Natural killer cell treated with Interleukin-12 subunit alpha and Interleukin-12 subunit beta and Interleukin-15 and Interleukin-18, amount 100 ng/mL, for 72 hours (primary cell): ENCODE measurements around the gene TIMM50. TPM values are rescaled to one million over a fixed set of nuclear protein-coding genes. Genes with fewer than 3 reads are reported as not detected.

Experiments
- ATAC-seq, 2 donors: fragments of 150-1000 bp; cut with Tn5 transposase in 1 of 2; sonication (Bioruptor Pico), chemical (Tn5 transposase) in 1 of 2; 2 replicates each; pipeline ENCODE4 v1.10.0; 2021
- DNase-seq: peaks from one replicate; pipeline ENCODE4 v3.0.0; 2022; ENCODE audit warnings: low spot score
- H3K27ac Mint-ChIP-seq, 2 donors: 1 replicate in 1 of 2; 2 replicates in 1 of 2; pipeline ENCODE4 v1.8.0; 2022; ENCODE audit warnings: mixed read lengths in 2 of 2, mild to moderate bottlenecking in 1 of 2, moderate library complexity in 1 of 2
- H3K27me3 Mint-ChIP-seq, 2 donors: 1 replicate in 1 of 2; 2 replicates in 1 of 2; pipeline ENCODE4 v1.8.0; 2022; ENCODE audit warnings: mixed read lengths in 2 of 2
- H3K36me3 Mint-ChIP-seq: one replicate; pipeline ENCODE4 v1.8.0; 2022; ENCODE audit warnings: mixed read lengths
- H3K4me1 Mint-ChIP-seq, 2 donors: 1 replicate in 1 of 2; 2 replicates in 1 of 2; pipeline ENCODE4 v1.8.0; 2022; ENCODE audit warnings: low read depth in 2 of 2, mixed read lengths in 2 of 2, mild to moderate bottlenecking in 1 of 2
- H3K4me3 Mint-ChIP-seq: one replicate; pipeline ENCODE4 v1.8.0; 2022; ENCODE audit warnings: mixed read lengths
- H3K9me3 Mint-ChIP-seq: 2 replicates; pipeline ENCODE4 v1.8.0; 2022; ENCODE audit warnings: mixed read lengths
- total RNA-seq, 2 donors: library from RNA; stranded (reverse); gene quantifications; one replicate each; pipeline ENCODE4 v1.2.3, GENCODE V29; 2022

Gene TIMM50
- total RNA-seq, 2 donors from 2014 or later = 74.0 to 133 TPM

DNA sequence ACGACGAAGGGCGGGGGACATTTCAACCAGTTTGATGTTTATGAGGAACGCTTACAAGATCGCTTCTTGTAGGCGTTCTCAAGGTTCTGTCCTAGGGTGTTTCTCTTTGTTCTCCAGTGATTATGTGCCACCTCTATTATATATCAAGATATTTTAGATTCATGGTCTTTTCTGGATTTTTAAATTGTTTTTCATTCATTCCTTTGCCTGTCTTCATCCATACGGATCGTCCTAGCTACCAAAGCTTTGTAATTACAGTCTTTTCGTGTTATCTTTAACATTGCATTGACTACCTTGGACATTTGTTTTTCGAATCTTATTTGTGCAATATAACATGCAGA, 59.7 kb downstream of the TIMM50 start:
- DNase-seq (no peak), ATAC-seq (no peak)
- Mint-ChIP-seq H3K27ac (peak overlapping the region; percentile 88 to 91), H3K4me3 (peak overlapping the region; percentile 95), H3K9me3 (no peaks in the 10 kb centered on the region), H3K4me1 (peaks cover 22 to 38% of the 10 kb centered on the region in 2 donors), H3K27me3 (peaks cover 2 to 8% of the 10 kb centered on the region in 2 donors), H3K36me3 (no peaks in the 10 kb centered on the region)

Other genes with a start within 250 kb of the TIMM50 start
- not detected for gene IFNL3, start 235.8 kb upstream of the TIMM50 start, total RNA-seq
- gene IFNL4, start 232.0 kb upstream of the TIMM50 start, total RNA-seq = not detected
- gene IFNL2, start 212.4 kb upstream of the TIMM50 start, total RNA-seq = not detected
- gene IFNL1, start 184.4 kb upstream of the TIMM50 start, total RNA-seq = under 1 TPM in 1 of 2 donors, not detected in 1; 0.36 TPM
- gene LRFN1, start 160.0 kb upstream of the TIMM50 start, total RNA-seq = 1 to 10 TPM; 2.3 to 4.9 TPM
- 100 to 1,000 TPM; 185 to 242 TPM for gene GMFG, start 144.8 kb upstream of the TIMM50 start, total RNA-seq
- 10 to 100 TPM; 81.4 to 95.5 TPM for gene SAMD4B, start 138.4 kb upstream of the TIMM50 start, total RNA-seq
- gene PAF1, start 89.7 kb upstream of the TIMM50 start, total RNA-seq = 10 to 100 TPM; 38.1 to 39.2 TPM
- 10 to 100 TPM; 22.2 to 35.2 TPM for gene MED29, start 89.5 kb upstream of the TIMM50 start, total RNA-seq
- 10 to 100 TPM; 11.2 to 27.8 TPM for gene ZFP36, start 74.0 kb upstream of the TIMM50 start, total RNA-seq
- gene PLEKHG2, start 68.2 kb upstream of the TIMM50 start, total RNA-seq = 10 to 100 TPM; 30.8 to 68.1 TPM
- 1,000 to 10,000 TPM; 1,544 to 1,854 TPM for gene RPS16, start 44.9 kb upstream of the TIMM50 start, total RNA-seq
- 100 to 1,000 TPM; 164 to 192 TPM for gene SUPT5H, start 35.3 kb upstream of the TIMM50 start, total RNA-seq
- gene DLL3, start 18.1 kb downstream of the TIMM50 start, total RNA-seq = under 1 TPM; 0.21 to 0.92 TPM
- gene SELENOV, start 34.3 kb downstream of the TIMM50 start, total RNA-seq = not detected
- 1 to 10 TPM; 1.9 to 5.4 TPM for gene EID2B, start 52.0 kb downstream of the TIMM50 start, total RNA-seq
- gene EID2, start 59.3 kb downstream of the TIMM50 start, total RNA-seq = 10 to 100 TPM; 10.4 to 11.4 TPM
- not detected for gene LGALS13, start 121.7 kb downstream of the TIMM50 start, total RNA-seq
- not detected for gene LGALS16, start 175.1 kb downstream of the TIMM50 start, total RNA-seq
- not detected for gene LGALS14, start 223.6 kb downstream of the TIMM50 start, total RNA-seq